OCI-LY1 (cell line): ENCODE data around the gene EXD3.
"Not testable (repeated sequence)": the region's sequence is repeated elsewhere in the genome, so short reads cannot be mapped to it uniquely, and the experiment has no call there.

Experiments used
- H2AFZ ChIP-seq: fragments of 200-600 bp; sonication (generic), shearing (Covaris generic); 2 replicates; pipeline ENCODE4 v1.6.0; 2014; ENCODE audit warnings: antibody characterized with exemption, mild to moderate bottlenecking, low read length
- H3F3A ChIP-seq: fragments of 200-600 bp; sonication (generic), shearing (Covaris generic); 2 replicates; pipeline ENCODE4 v1.6.0; 2014; ENCODE audit warnings: mild to moderate bottlenecking, antibody characterized with exemption, low read length, moderate library complexity; ENCODE audit not compliant: insufficient read depth
- H3K27ac ChIP-seq: fragments of 200-600 bp; sonication (generic); 2 replicates; pipeline ENCODE4 v1.5.1; 2014; ENCODE audit warnings: low read length, mixed run types, mild to moderate bottlenecking, low read depth; ENCODE audit not compliant: poor library complexity, severe bottlenecking
- H3K27me3 ChIP-seq: fragments of 200-600 bp; sonication (generic); 2 replicates; pipeline ENCODE4 v1.6.0; 2014; ENCODE audit warnings: antibody characterized with exemption, mild to moderate bottlenecking, low read length, moderate library complexity; ENCODE audit not compliant: insufficient read depth
- H3K36me3 ChIP-seq: fragments of 200-600 bp; sonication (generic); 2 replicates; pipeline ENCODE4 v1.6.1; 2014; ENCODE audit warnings: mild to moderate bottlenecking, antibody characterized with exemption, low read length, moderate library complexity, mixed read lengths; ENCODE audit not compliant: insufficient read depth
- H3K4me1 ChIP-seq: fragments of 200-600 bp; sonication (generic); 2 replicates; pipeline ENCODE4 v1.5.1; 2014; ENCODE audit warnings: mild to moderate bottlenecking, low read length, moderate library complexity; ENCODE audit not compliant: insufficient read depth, severe bottlenecking
- H3K4me2 ChIP-seq: fragments of 200-600 bp; sonication (generic), shearing (Covaris generic); 2 replicates; pipeline ENCODE4 v1.6.1; 2014; ENCODE audit warnings: low read length
- H3K4me3 ChIP-seq: fragments of 200-600 bp; sonication (generic); 2 replicates; pipeline ENCODE4 v1.5.1; 2014; ENCODE audit warnings: low read length, low read depth, mild to moderate bottlenecking, mixed read lengths; ENCODE audit not compliant: poor library complexity, severe bottlenecking
- H3K79me2 ChIP-seq: fragments of 200-600 bp; shearing (Covaris generic); 2 replicates; pipeline ENCODE4 v1.6.1; 2016; ENCODE audit warnings: mixed run types, low read length, mixed read lengths; ENCODE audit not compliant: insufficient read depth
- H3K9ac ChIP-seq: fragments of 200-600 bp; sonication (generic), shearing (Covaris generic); 2 replicates; pipeline ENCODE4 v1.6.1; 2014; ENCODE audit warnings: mild to moderate bottlenecking, low read length, mixed read lengths
- H3K9me2 ChIP-seq: fragments of 200-600 bp; sonication (generic), shearing (Covaris generic); 2 replicates; pipeline ENCODE4 v1.6.1; 2014; ENCODE audit warnings: low read depth, mild to moderate bottlenecking, low read length, mixed read lengths
- H3K9me3 ChIP-seq: fragments of 200-600 bp; shearing (Covaris generic); 2 replicates; pipeline ENCODE4 v1.6.1; 2014; ENCODE audit warnings: low read length, mixed read lengths
- H4K20me1 ChIP-seq: fragments of 200-600 bp; sonication (generic), shearing (Covaris generic); 2 replicates; pipeline ENCODE4 v1.6.0; 2016; ENCODE audit warnings: mild to moderate bottlenecking, low read length; ENCODE audit not compliant: insufficient read depth
- TF ChIP-seq, protein P1 (sequence below): fragments of 200-600 bp; sonication (generic), shearing (Covaris generic); IDR thresholded peaks from 2 replicates; pipeline ENCODE4 v1.5.1; 2017; ENCODE audit warnings: mild to moderate bottlenecking, antibody characterized with exemption, low read length, moderate library complexity, mixed read lengths

The EXD3 gene

DNA sequence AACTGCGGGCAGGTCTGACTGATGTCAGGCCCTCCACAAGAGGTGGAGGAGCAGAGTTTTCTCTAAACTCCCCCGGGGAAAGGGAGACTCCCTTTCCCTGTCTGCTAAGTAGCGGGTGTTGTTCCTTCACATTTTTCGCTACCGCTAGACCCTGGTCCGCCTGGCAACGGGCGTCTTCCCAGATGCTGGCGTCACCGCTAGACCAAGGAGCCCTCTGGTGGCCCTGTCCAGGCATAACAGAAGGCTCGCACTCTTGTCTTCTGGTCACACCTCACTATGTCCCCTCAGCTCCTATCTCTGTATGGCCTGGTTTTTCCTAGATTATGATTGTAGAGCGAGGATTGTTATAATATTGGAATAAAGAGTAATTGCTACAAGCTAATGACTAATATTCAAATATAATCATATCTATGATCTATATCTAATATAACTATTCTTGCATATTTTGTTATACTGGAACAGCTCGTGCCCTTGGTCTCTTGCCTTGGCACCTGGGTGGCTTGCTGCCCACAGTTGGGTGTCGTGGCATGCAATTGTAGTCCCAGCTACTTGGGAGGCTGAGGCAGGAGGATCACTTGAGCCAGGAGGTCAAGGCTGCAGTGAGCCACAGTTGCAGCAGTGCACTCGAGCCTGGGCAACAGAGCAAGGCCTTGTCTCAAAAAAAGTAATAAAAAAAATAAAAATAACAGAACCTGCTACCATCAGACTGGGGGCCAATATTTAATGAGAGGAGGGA, 160.6 kb downstream of the EXD3 start:
- H3F3A ChIP-seq, H3K4me3 ChIP-seq, H3K4me2 ChIP-seq, H2AFZ ChIP-seq, H4K20me1 ChIP-seq, H3K4me1 ChIP-seq, H3K27ac ChIP-seq, H3K27me3 ChIP-seq, H3K79me2 ChIP-seq, H3K9ac ChIP-seq, H3K9me3 ChIP-seq, H3K9me2 ChIP-seq: not testable (repeated sequence)
- H3K36me3 ChIP-seq: peaks cover 30% of the 10 kb centered on the region
- TF ChIP-seq, protein P1, sequence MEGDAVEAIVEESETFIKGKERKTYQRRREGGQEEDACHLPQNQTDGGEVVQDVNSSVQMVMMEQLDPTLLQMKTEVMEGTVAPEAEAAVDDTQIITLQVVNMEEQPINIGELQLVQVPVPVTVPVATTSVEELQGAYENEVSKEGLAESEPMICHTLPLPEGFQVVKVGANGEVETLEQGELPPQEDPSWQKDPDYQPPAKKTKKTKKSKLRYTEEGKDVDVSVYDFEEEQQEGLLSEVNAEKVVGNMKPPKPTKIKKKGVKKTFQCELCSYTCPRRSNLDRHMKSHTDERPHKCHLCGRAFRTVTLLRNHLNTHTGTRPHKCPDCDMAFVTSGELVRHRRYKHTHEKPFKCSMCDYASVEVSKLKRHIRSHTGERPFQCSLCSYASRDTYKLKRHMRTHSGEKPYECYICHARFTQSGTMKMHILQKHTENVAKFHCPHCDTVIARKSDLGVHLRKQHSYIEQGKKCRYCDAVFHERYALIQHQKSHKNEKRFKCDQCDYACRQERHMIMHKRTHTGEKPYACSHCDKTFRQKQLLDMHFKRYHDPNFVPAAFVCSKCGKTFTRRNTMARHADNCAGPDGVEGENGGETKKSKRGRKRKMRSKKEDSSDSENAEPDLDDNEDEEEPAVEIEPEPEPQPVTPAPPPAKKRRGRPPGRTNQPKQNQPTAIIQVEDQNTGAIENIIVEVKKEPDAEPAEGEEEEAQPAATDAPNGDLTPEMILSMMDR: peak; percentile 40; the same call in 1 of the 2 replicates
